ENCODE measurements around the gene CIAO1. TPM values are rescaled to one million over a fixed set of nuclear protein-coding genes. Genes with fewer than 3 reads are reported as not detected.

The CIAO1 gene
- total and polyA plus RNA-seq, 2 of the 13 experiments (the other 11 are each of a cell fraction or from before 2014, with no cell fraction given) = 99.3 to 120 TPM

GRCh38 chr2:96305091-96305978, 39.3 kb downstream of the CIAO1 start, which contains the start of gene SNRNP200 (continued):
- peak; percentile 98; the same call in 1 of the 2 replicates for TF ChIP-seq PAWR (CRISPR knock-in tag; IDR thresholded peaks at IDR 0.05; ENCODE audit: borderline replicate concordance)
- 0 out of 2 replicates have a peak, but pooled peaks have one; percentile 19 for TF ChIP-seq ZNF292 (CRISPR knock-in tag; IDR thresholded peaks at IDR 0.05; ENCODE audit: borderline replicate concordance, low read depth)
- no peak for TF ChIP-seq TCF7L2 (IDR thresholded peaks at IDR 0.05; ENCODE audit: low read depth, low read length)
- TF ChIP-seq ZSCAN22 (CRISPR knock-in tag; IDR thresholded peaks at IDR 0.05) = peak; percentile 84; the same call in 1 of the 2 replicates
- peak; percentile 76 for TF ChIP-seq TEAD3 (CRISPR knock-in tag; optimal IDR thresholded peaks at IDR 0.05; ENCODE audit: borderline replicate concordance)
- TF ChIP-seq TGIF2 (CRISPR knock-in tag; IDR thresholded peaks at IDR 0.05) = peak; percentile 92; the same call in 1 of the 2 replicates
- TF ChIP-seq, protein P1, sequence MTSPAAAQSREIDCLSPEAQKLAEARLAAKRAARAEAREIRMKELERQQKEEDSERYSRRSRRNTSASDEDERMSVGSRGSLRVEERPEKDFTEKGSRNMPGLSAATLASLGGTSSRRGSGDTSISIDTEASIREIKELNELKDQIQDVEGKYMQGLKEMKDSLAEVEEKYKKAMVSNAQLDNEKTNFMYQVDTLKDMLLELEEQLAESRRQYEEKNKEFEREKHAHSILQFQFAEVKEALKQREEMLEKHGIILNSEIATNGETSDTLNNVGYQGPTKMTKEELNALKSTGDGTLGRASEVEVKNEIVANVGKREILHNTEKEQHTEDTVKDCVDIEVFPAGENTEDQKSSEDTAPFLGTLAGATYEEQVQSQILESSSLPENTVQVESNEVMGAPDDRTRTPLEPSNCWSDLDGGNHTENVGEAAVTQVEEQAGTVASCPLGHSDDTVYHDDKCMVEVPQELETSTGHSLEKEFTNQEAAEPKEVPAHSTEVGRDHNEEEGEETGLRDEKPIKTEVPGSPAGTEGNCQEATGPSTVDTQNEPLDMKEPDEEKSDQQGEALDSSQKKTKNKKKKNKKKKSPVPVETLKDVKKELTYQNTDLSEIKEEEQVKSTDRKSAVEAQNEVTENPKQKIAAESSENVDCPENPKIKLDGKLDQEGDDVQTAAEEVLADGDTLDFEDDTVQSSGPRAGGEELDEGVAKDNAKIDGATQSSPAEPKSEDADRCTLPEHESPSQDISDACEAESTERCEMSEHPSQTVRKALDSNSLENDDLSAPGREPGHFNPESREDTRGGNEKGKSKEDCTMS (CRISPR knock-in tag; conservative IDR thresholded peaks at IDR 0.05) = no peak
- peak; percentile 96; the same call in 1 of the 2 replicates for TF ChIP-seq ZNF619 (CRISPR knock-in tag; IDR thresholded peaks at IDR 0.05)
- no peak; the same call in 1 of the 2 replicates for TF ChIP-seq ZBTB2 (CRISPR knock-in tag; IDR thresholded peaks at IDR 0.05; ENCODE audit: low read depth)
- peak; percentile 99 for TF ChIP-seq SALL2 (CRISPR knock-in tag; IDR thresholded peaks at IDR 0.05)
- 0 out of 2 replicates have a peak, but pooled peaks have one; percentile 74 for TF ChIP-seq CHCHD3 (CRISPR knock-in tag; IDR thresholded peaks at IDR 0.05)
- TF ChIP-seq, protein P2, sequence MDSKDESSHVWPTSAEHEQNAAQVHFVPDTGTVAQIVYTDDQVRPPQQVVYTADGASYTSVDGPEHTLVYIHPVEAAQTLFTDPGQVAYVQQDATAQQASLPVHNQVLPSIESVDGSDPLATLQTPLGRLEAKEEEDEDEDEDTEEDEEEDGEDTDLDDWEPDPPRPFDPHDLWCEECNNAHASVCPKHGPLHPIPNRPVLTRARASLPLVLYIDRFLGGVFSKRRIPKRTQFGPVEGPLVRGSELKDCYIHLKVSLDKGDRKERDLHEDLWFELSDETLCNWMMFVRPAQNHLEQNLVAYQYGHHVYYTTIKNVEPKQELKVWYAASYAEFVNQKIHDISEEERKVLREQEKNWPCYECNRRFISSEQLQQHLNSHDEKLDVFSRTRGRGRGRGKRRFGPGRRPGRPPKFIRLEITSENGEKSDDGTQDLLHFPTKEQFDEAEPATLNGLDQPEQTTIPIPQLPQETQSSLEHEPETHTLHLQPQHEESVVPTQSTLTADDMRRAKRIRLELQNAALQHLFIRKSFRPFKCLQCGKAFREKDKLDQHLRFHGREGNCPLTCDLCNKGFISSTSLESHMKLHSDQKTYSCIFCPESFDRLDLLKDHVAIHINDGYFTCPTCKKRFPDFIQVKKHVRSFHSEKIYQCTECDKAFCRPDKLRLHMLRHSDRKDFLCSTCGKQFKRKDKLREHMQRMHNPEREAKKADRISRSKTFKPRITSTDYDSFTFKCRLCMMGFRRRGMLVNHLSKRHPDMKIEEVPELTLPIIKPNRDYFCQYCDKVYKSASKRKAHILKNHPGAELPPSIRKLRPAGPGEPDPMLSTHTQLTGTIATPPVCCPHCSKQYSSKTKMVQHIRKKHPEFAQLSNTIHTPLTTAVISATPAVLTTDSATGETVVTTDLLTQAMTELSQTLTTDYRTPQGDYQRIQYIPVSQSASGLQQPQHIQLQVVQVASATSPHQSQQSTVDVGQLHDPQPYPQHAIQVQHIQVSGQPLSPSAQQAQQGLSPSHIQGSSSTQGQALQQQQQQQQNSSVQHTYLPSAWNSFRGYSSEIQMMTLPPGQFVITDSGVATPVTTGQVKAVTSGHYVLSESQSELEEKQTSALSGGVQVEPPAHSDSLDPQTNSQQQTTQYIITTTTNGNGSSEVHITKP (CRISPR knock-in tag; IDR thresholded peaks at IDR 0.05; ENCODE audit: low read depth) = peak; percentile 77; the same call in 1 of the 2 replicates
- peak in 1 of 2 experiments; percentile 96; a peak in 2 of 4 replicates for TF ChIP-seq KLF16 (CRISPR knock-in tag; IDR thresholded peaks at IDR 0.05)
- TF ChIP-seq HNF4A (CRISPR knock-in tag; IDR thresholded peaks at IDR 0.05) = peak; percentile 68

Data from HepG2 (cell line).